K562 (cell line): ENCODE measurements around the gene HNRNPK. TPM values are rescaled to one million over a fixed set of nuclear protein-coding genes. Genes with fewer than 3 reads are reported as not detected.

Experiments used
- ATAC-seq: fragments of 200-7000 bp; cut with Tn5 transposase; 3 replicates; pipeline ENCODE4 v1.9.1; 2020; ENCODE audit warnings: moderate library complexity
- BruUV-seq: library from RNA; stranded (reverse); fragments of 400-500 nt; replicated peaks from 2 replicates; lab custom pipeline; 2021; lab: Mats Ljungman, UMichigan
- CTCF ChIA-PET: fragments of 300-600 bp; formaldehyde crosslinking; extraction: SDS; loops from one replicate; lab custom pipeline; 2021; ENCODE audit warnings: low intra/inter-chr PET ratio; lab: Yijun Ruan, JAX
- POLR2A ChIA-PET: fragments of 300-600, 350-650 bp; sonication (Branson Sonifier 250); formaldehyde crosslinking; extraction: SDS; loops from one replicate; lab custom pipeline; 2021; ENCODE audit warnings: antibody characterized with exemption, inconsistent platforms; lab: Yijun Ruan, JAX
- DNase-seq, 4 experiments: peaks; one replicate each; pipeline versions ENCODE4 v3.0.0 to v3.0.0-alpha.2; 2011 to 2018; ENCODE audit warnings: low spot score in 3 of 4, mixed read lengths in 3 of 4; ENCODE audit errors: extremely low read depth in 1 of 4
- FAIRE-seq: peaks from 2 replicates; lab custom pipeline; 2011; peaks lifted over from hg19 to GRCh38; lab: Jason Lieb, UNC
- H2AFZ ChIP-seq: 2 replicates; pipeline ENCODE4 v1.6.0; 2011; ENCODE audit warnings: low read depth, low read length, control low read depth, inconsistent platforms
- H3K27ac ChIP-seq: fragments of 200-600 bp; 3 replicates; pipeline ENCODE4 v1.8.0; 2011; ENCODE audit warnings: low read depth, mild to moderate bottlenecking, control low read depth, inconsistent platforms, low read length, moderate library complexity, mixed read lengths; ENCODE audit errors: extremely low read depth
- H3K27me3 ChIP-seq, 2 experiments: fragments of 300-600 bp in 1 of 2; 2 replicates in 1 of 2; 3 replicates in 1 of 2; pipeline versions ENCODE4 v1.6.0 to v1.8.0; 2011; ENCODE audit warnings: inconsistent platforms in 2 of 2, low read length in 2 of 2, mild to moderate bottlenecking in 1 of 2, mixed read lengths in 1 of 2, moderate library complexity in 1 of 2; ENCODE audit not compliant: control insufficient read depth in 2 of 2, insufficient read depth in 2 of 2
- H3K36me3 ChIP-seq: fragments of 300-600 bp; 3 replicates; pipeline ENCODE4 v1.8.0; 2011; ENCODE audit warnings: mild to moderate bottlenecking, low read length, inconsistent platforms; ENCODE audit not compliant: control insufficient read depth, insufficient read depth
- H3K4me1 ChIP-seq, 2 experiments: fragments of 200-600 bp in 1 of 2; replicated peaks in 1 of 2; 2 replicates in 1 of 2; 3 replicates in 1 of 2; pipeline versions ENCODE4 v1.5.1 to v1.8.0; 2011; ENCODE audit warnings: inconsistent platforms in 2 of 2, low read length in 2 of 2, mild to moderate bottlenecking in 1 of 2, mixed read lengths in 1 of 2, moderate library complexity in 1 of 2; ENCODE audit not compliant: control insufficient read depth in 2 of 2, insufficient read depth in 2 of 2
- H3K4me2 ChIP-seq: 2 replicates; pipeline ENCODE4 v1.6.1; 2011; ENCODE audit warnings: low read length, control low read depth, inconsistent platforms, mixed read lengths; ENCODE audit not compliant: insufficient read depth
- H3K4me3 ChIP-seq: fragments of 200-600 bp; sonication (generic), shearing (Covaris generic); 2 replicates; pipeline ENCODE4 v1.5.1; 2016; ENCODE audit warnings: control low read depth, inconsistent platforms
- H3K79me2 ChIP-seq: fragments of 200-600 bp; 3 replicates; pipeline ENCODE4 v1.8.0; 2011; ENCODE audit warnings: low read length, inconsistent platforms; ENCODE audit not compliant: control insufficient read depth, insufficient read depth
- H3K9ac ChIP-seq, 2 experiments: 2 replicates each; pipeline versions ENCODE4 v1.6.0 to v1.6.1; 2011; ENCODE audit warnings: low read depth in 2 of 2, low read length in 2 of 2, control low read depth in 1 of 2, inconsistent platforms in 1 of 2, mild to moderate bottlenecking in 1 of 2, mixed read lengths in 1 of 2; ENCODE audit not compliant: insufficient read depth in 1 of 2
- H3K9me1 ChIP-seq: one replicate; pipeline ENCODE4 v1.6.0; 2011; ENCODE audit warnings: inconsistent platforms, mild to moderate bottlenecking, low read length, moderate library complexity; ENCODE audit not compliant: control insufficient read depth, insufficient read depth
- H3K9me3 ChIP-seq: replicated peaks from 2 replicates; pipeline ENCODE4 v1.5.1; 2011; ENCODE audit warnings: low read depth, low read length, inconsistent platforms; ENCODE audit not compliant: control insufficient read depth, insufficient read depth
- H4K20me1 ChIP-seq: replicated peaks from 2 replicates; pipeline ENCODE4 v1.6.1; 2011; ENCODE audit warnings: low read length, inconsistent platforms, mixed read lengths; ENCODE audit not compliant: control insufficient read depth, insufficient read depth
- ZBTB40 ChIP-seq, 2 experiments: fragments of 450-650 bp in 1 of 2; sonication (generic) in 1 of 2; formaldehyde crosslinking in 1 of 2; IDR thresholded peaks; 2 replicates each; pipeline versions ENCODE4 v1.7.1 to v1.9.0; 2016 to 2022; ENCODE audit warnings: inconsistent platforms in 1 of 2, mild to moderate bottlenecking in 1 of 2, missing genetic modification reagents in 1 of 2
- ZBTB7A ChIP-seq: IDR thresholded peaks from 2 replicates; pipeline ENCODE4 v1.6.1; 2011; ENCODE audit warnings: low read depth, mild to moderate bottlenecking, low read length, moderate library complexity, borderline replicate concordance; ENCODE audit not compliant: control insufficient read depth
- ZNF395 ChIP-seq: fragments of 200-800 bp; sonication (Bioruptor generic); IDR thresholded peaks from 2 replicates; pipeline ENCODE4 v1.6.1; 2017; ENCODE audit warnings: missing genetic modification characterization, missing compliant biosample characterization
- WGBS: fragments of 100-300 bp; shearing (Covaris generic); methylation state at CpG from one replicate; pipeline ENCODE4 v1.1.6; 2016; ENCODE audit warnings: low coverage, mixed read lengths; ENCODE audit not compliant: insufficient coverage; ENCODE audit errors: missing lambda C conversion rate; 5-methylcytosine and 5-hydroxymethylcytosine counted together
- in situ Hi-C: fragments of 300-500 bp; cut with MboI; formaldehyde crosslinking; loops from 4 replicates; pipeline ENCODE4 v1.15.0; 2018; ENCODE audit warnings: inconsistent platforms, mixed read lengths
- intact Hi-C: fragments of 100-400 bp; cut with micrococcal nuclease; formaldehyde crosslinking; loops from 2 replicates; pipeline ENCODE4 v1.14.2; 2022
- polyA plus RNA-seq, 8 experiments: library from polyadenylated mRNA; depleted of rRNA in 4 of 8; stranded (reverse) in 5 of 8; unstranded in 3 of 8; fragments of >200 nt; fragmentation: Nextera tagmentation in 2 of 8; fragmentation: Illumina TruSeq in 1 of 8; extraction: Ambion mirVana in 2 of 8; extraction: Trizol in 1 of 8; gene quantifications; 2 replicates each; pipeline versions ENCODE4 v1.2.1 to v1.2.3, GENCODE V29; 2011 to 2014; ENCODE audit warnings: inconsistent platforms in 1 of 8, missing spikeins in 1 of 8
- total RNA-seq, 7 experiments: library from RNA; depleted of rRNA in 6 of 7; stranded (reverse); fragments of >200 nt in 6 of 7; fragmentation: Illumina TruSeq in 2 of 7; extraction: Trizol in 2 of 7; gene quantifications; 2 replicates each; pipeline versions ENCODE4 v1.2.1 to v1.2.3, GENCODE V29; 2011 to 2021; ENCODE audit warnings: low replicate concordance in 1 of 7

HNRNPK gene
- total and polyA plus RNA-seq, 9 of the 15 experiments (the other 6 are each of a cell fraction or from before 2014, with no cell fraction given) = 224 to 883 (median 618) TPM

- Histone ChIP-seq H3K27me3 (no peaks in the 10 kb centered on the region), H3K4me1 (no peaks in the 10 kb centered on the region; a peak in 2 of 5 replicates), H3K4me2 (no peak overlapping the region), H3K9me1 (no peaks in the 10 kb centered on the region), H3K4me3 (no peak overlapping the region), H3K36me3 (peaks cover 78% of the 10 kb centered on the region), H3K9me3 (no peaks in the 10 kb centered on the region), H2AFZ (no peak overlapping the region), H3K27ac (no peak overlapping the region), H3K79me2 (peaks cover 27% of the 10 kb centered on the region), H3K9ac (no peak overlapping the region), H4K20me1 (0 out of 2 replicates have a peak, but pooled peaks cover 4% of the 10 kb centered on the region)
- 71% methylated on average over 3 of the region's 3 CpGs for WGBS
- CTCF ChIA-PET = no interaction called here
- no peak for FAIRE-seq
- POLR2A ChIA-PET = interaction anchor here (1.0 kb wide), 1 partner anchor 11 kb away, joined by 3 read pairs; the partner anchor contains the start of gene RMI1
- no peak for ATAC-seq
- intact Hi-C loops (no loop called here), in situ Hi-C loops (no loop called here)
- no peak for TF ChIP-seq ZBTB7A
- no peak for TF ChIP-seq ZNF395 (CRISPR knock-in tag)
- TF ChIP-seq ZBTB40 (IDR thresholded peaks at IDR 0.05) = no peak
- no peak for TF ChIP-seq ZBTB40 (CRISPR knock-in tag; IDR thresholded peaks at IDR 0.05)
- DNase-seq = no peak
- no TSS peak for BruUV-seq
These were observed 10.4 kb downstream of the HNRNPK start for GRCh38 chr9:83969602-83970001.
